GM23338 (cell line): ENCODE results near the gene HRC. TPM values are rescaled to one million over a fixed set of nuclear protein-coding genes. Genes with fewer than 3 reads are reported as not detected.

Experiments used
- ATAC-seq: fragments of 200-7000 bp; cut with Tn5 transposase; 3 replicates; pipeline ENCODE4 v1.9.1; 2020
- DNase-seq: peaks from one replicate; pipeline ENCODE4 v3.0.0-alpha.2; 2015; ENCODE audit warnings: low spot score
- H2AFZ ChIP-seq: fragments of 200-600 bp; sonication (generic); 2 replicates; pipeline ENCODE4 v1.8.0; 2016; ENCODE audit warnings: antibody characterized with exemption, mild to moderate bottlenecking, moderate library complexity
- H3F3A ChIP-seq: fragments of 200-600 bp; sonication (generic); replicated peaks from 2 replicates; pipeline ENCODE4 v1.8.0; 2017; ENCODE audit warnings: antibody characterized with exemption, mixed run types, low read depth
- H3K27ac ChIP-seq: fragments of 200-600 bp; sonication (generic); 2 replicates; pipeline ENCODE4 v1.6.1; 2016; ENCODE audit warnings: low read depth
- H3K27me3 ChIP-seq: fragments of 200-600 bp; sonication (generic); 2 replicates; pipeline ENCODE4 v1.8.0; 2016; ENCODE audit warnings: mild to moderate bottlenecking, mixed run types, moderate library complexity; ENCODE audit not compliant: insufficient read depth
- H3K36me3 ChIP-seq: fragments of 200-600 bp; sonication (generic); 2 replicates; pipeline ENCODE4 v1.8.0; 2016; ENCODE audit warnings: mild to moderate bottlenecking; ENCODE audit not compliant: insufficient read depth
- H3K4me1 ChIP-seq: fragments of 200-600 bp; sonication (generic); 2 replicates; pipeline ENCODE4 v1.8.0; 2016; ENCODE audit warnings: mild to moderate bottlenecking, moderate library complexity; ENCODE audit not compliant: insufficient read depth
- H3K4me2 ChIP-seq: fragments of 200-600 bp; sonication (generic); 2 replicates; pipeline ENCODE4 v1.7.1; 2017; ENCODE audit warnings: mixed run types
- H3K4me3 ChIP-seq: fragments of 200-600 bp; sonication (generic); 2 replicates; pipeline ENCODE4 v1.6.1; 2016; ENCODE audit warnings: mixed run types
- H3K79me2 ChIP-seq: fragments of 200-600 bp; sonication (generic); replicated peaks from 2 replicates; pipeline ENCODE4 v1.8.0; 2017; ENCODE audit warnings: mild to moderate bottlenecking; ENCODE audit not compliant: insufficient read depth
- H3K9me2 ChIP-seq: fragments of 200-600 bp; sonication (generic); 2 replicates; pipeline ENCODE4 v1.8.0; 2017; ENCODE audit not compliant: insufficient read depth
- H4K20me1 ChIP-seq: fragments of 200-600 bp; sonication (generic); replicated peaks from 2 replicates; pipeline ENCODE4 v1.8.0; 2017; ENCODE audit warnings: mild to moderate bottlenecking; ENCODE audit not compliant: insufficient read depth
- H3K27ac Mint-ChIP-seq: 2 replicates; pipeline ENCODE4 v1.8.0; 2020; ENCODE audit warnings: inconsistent platforms, mild to moderate bottlenecking, moderate library complexity, mixed read lengths
- H3K27me3 Mint-ChIP-seq: 3 replicates; pipeline ENCODE4 v1.8.0; 2022; ENCODE audit warnings: low read depth, mild to moderate bottlenecking, moderate library complexity, mixed read lengths, inconsistent platforms; ENCODE audit not compliant: insufficient read depth, poor library complexity
- H3K36me3 Mint-ChIP-seq: 3 replicates; pipeline ENCODE4 v1.8.0; 2021; ENCODE audit warnings: low read depth, mild to moderate bottlenecking, inconsistent platforms, moderate library complexity, mixed read lengths
- H3K4me1 Mint-ChIP-seq: 3 replicates; pipeline ENCODE4 v1.8.0; 2020; ENCODE audit warnings: mild to moderate bottlenecking, inconsistent platforms, mixed read lengths
- H3K4me3 Mint-ChIP-seq: 3 replicates; pipeline ENCODE4 v1.8.0; 2021; ENCODE audit warnings: moderate library complexity, mild to moderate bottlenecking, inconsistent platforms, mixed read lengths
- H3K9me3 Mint-ChIP-seq: 3 replicates; pipeline ENCODE4 v1.8.0; 2020; ENCODE audit warnings: moderate library complexity, mild to moderate bottlenecking, inconsistent platforms, mixed read lengths
- CREB1 ChIP-seq: fragments of 250-450 bp; sonication (Bioruptor Pico); IDR thresholded peaks from 2 replicates; pipeline ENCODE4 v1.5.0; 2020; ENCODE audit warnings: low read depth, mild to moderate bottlenecking, moderate library complexity
- CTCF ChIP-seq, 2 experiments: fragments of 200-600 bp in 1 of 2; sonication (generic) in 1 of 2; conservative IDR thresholded peaks; 2 replicates each; pipeline versions ENCODE4 v1.5.1 to v1.6.1; 2016 to 2017; ENCODE audit warnings: antibody characterized with exemption in 2 of 2, low read depth in 2 of 2, mild to moderate bottlenecking in 2 of 2, moderate library complexity in 1 of 2
- EZH2 ChIP-seq: fragments of 200-600 bp; sonication (generic); IDR thresholded peaks from one replicate; pipeline ENCODE4 v1.8.0; 2017; ENCODE audit warnings: antibody characterized with exemption, mild to moderate bottlenecking, low read depth; ENCODE audit not compliant: unreplicated experiment
- EZH2phosphoT487 ChIP-seq: fragments of 200-600 bp; sonication (generic); IDR thresholded peaks from one replicate; pipeline ENCODE4 v1.8.1; 2018; ENCODE audit warnings: antibody characterized with exemption; ENCODE audit not compliant: unreplicated experiment
- JUNB ChIP-seq: IDR thresholded peaks from one replicate; pipeline ENCODE4 v1.6.1; 2016; ENCODE audit warnings: antibody characterized with exemption; ENCODE audit not compliant: unreplicated experiment
- NANOG ChIP-seq: IDR thresholded peaks from 2 replicates; pipeline ENCODE4 v1.6.1; 2016; ENCODE audit warnings: antibody characterized with exemption, borderline replicate concordance
- POLR2AphosphoS5 ChIP-seq: IDR thresholded peaks from 2 replicates; pipeline ENCODE4 v1.6.1; 2016; ENCODE audit warnings: antibody characterized with exemption, low read depth
- REST ChIP-seq: IDR thresholded peaks from one replicate; pipeline ENCODE4 v1.6.1; 2018; ENCODE audit warnings: antibody characterized with exemption; ENCODE audit not compliant: unreplicated experiment
- STAT1 ChIP-seq: IDR thresholded peaks from one replicate; pipeline ENCODE4 v1.6.1; 2016; ENCODE audit warnings: antibody characterized with exemption; ENCODE audit not compliant: unreplicated experiment
- ZNF114 ChIP-seq: fragments of 250-450 bp; sonication (Bioruptor Pico); IDR thresholded peaks from 2 replicates; pipeline ENCODE4 v1.5.0; 2020; ENCODE audit warnings: mild to moderate bottlenecking, moderate library complexity
- ZNF331 ChIP-seq: fragments of 250-450 bp; sonication (Bioruptor Pico); IDR thresholded peaks from 2 replicates; pipeline ENCODE4 v1.5.0; 2020; ENCODE audit warnings: low read depth, mild to moderate bottlenecking, moderate library complexity
- polyA plus RNA-seq: library from polyadenylated mRNA; unstranded; fragments of >200 nt; fragmentation: Nextera tagmentation; extraction: Ambion mirVana; gene quantifications from 2 replicates; pipeline ENCODE4 v1.2.1, GENCODE V29; 2016
- total RNA-seq: library from RNA; depleted of rRNA; stranded (reverse); fragments of >200 nt; shearing (Covaris generic); gene quantifications from 2 replicates; pipeline ENCODE4 v1.2.3, GENCODE V29; 2014
- TF ChIP-seq, protein P1 (sequence below): fragments of 250-450 bp; sonication (Bioruptor Pico); IDR thresholded peaks from 2 replicates; pipeline ENCODE4 v1.5.0; 2020; ENCODE audit warnings: mild to moderate bottlenecking, moderate library complexity
- TF ChIP-seq, protein P2 (sequence below): IDR thresholded peaks from 2 replicates; pipeline ENCODE4 v1.6.1; 2016; ENCODE audit warnings: antibody characterized with exemption

Gene HRC
- total and polyA plus RNA-seq, 2 experiments from 2014 or later: 1.4 to 2.0 TPM

GRCh38 chr19:49120325-49120683, 34.9 kb downstream of the HRC start:
- TF ChIP-seq, protein P1, sequence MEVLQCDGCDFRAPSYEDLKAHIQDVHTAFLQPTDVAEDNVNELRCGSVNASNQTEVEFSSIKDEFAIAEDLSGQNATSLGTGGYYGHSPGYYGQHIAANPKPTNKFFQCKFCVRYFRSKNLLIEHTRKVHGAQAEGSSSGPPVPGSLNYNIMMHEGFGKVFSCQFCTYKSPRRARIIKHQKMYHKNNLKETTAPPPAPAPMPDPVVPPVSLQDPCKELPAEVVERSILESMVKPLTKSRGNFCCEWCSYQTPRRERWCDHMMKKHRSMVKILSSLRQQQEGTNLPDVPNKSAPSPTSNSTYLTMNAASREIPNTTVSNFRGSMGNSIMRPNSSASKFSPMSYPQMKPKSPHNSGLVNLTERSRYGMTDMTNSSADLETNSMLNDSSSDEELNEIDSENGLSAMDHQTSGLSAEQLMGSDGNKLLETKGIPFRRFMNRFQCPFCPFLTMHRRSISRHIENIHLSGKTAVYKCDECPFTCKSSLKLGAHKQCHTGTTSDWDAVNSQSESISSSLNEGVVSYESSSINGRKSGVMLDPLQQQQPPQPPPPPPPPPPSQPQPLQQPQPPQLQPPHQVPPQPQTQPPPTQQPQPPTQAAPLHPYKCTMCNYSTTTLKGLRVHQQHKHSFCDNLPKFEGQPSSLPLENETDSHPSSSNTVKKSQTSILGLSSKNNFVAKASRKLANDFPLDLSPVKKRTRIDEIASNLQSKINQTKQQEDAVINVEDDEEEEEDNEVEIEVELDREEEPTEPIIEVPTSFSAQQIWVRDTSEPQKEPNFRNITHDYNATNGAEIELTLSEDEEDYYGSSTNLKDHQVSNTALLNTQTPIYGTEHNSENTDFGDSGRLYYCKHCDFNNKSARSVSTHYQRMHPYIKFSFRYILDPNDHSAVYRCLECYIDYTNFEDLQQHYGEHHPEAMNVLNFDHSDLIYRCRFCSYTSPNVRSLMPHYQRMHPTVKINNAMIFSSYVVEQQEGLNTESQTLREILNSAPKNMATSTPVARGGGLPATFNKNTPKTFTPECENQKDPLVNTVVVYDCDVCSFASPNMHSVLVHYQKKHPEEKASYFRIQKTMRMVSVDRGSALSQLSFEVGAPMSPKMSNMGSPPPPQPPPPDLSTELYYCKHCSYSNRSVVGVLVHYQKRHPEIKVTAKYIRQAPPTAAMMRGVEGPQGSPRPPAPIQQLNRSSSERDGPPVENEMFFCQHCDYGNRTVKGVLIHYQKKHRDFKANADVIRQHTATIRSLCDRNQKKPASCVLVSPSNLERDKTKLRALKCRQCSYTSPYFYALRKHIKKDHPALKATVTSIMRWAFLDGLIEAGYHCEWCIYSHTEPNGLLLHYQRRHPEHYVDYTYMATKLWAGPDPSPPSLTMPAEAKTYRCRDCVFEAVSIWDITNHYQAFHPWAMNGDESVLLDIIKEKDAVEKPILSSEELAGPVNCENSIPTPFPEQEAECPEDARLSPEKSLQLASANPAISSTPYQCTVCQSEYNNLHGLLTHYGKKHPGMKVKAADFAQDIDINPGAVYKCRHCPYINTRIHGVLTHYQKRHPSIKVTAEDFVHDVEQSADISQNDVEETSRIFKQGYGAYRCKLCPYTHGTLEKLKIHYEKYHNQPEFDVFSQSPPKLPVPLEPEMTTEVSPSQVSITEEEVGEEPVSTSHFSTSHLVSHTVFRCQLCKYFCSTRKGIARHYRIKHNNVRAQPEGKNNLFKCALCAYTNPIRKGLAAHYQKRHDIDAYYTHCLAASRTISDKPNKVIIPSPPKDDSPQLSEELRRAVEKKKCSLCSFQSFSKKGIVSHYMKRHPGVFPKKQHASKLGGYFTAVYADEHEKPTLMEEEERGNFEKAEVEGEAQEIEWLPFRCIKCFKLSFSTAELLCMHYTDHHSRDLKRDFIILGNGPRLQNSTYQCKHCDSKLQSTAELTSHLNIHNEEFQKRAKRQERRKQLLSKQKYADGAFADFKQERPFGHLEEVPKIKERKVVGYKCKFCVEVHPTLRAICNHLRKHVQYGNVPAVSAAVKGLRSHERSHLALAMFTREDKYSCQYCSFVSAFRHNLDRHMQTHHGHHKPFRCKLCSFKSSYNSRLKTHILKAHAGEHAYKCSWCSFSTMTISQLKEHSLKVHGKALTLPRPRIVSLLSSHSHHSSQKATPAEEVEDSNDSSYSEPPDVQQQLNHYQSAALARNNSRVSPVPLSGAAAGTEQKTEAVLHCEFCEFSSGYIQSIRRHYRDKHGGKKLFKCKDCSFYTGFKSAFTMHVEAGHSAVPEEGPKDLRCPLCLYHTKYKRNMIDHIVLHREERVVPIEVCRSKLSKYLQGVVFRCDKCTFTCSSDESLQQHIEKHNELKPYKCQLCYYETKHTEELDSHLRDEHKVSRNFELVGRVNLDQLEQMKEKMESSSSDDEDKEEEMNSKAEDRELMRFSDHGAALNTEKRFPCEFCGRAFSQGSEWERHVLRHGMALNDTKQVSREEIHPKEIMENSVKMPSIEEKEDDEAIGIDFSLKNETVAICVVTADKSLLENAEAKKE (CRISPR knock-in tag): no peak
- no peak for TF ChIP-seq ZNF331
- no peak for TF ChIP-seq EZH2phosphoT487
- no peak for TF ChIP-seq POLR2AphosphoS5
- TF ChIP-seq NANOG: no peak
- TF ChIP-seq ZNF114 (CRISPR knock-in tag): no peak
- no peak for TF ChIP-seq CREB1 (CRISPR knock-in tag)
- TF ChIP-seq CTCF (conservative IDR thresholded peaks at IDR 0.05; ENCODE audit: low read depth in 2 of 2): no peak
- no peak for TF ChIP-seq REST
- TF ChIP-seq STAT1: no peak
- TF ChIP-seq EZH2: no peak
- TF ChIP-seq JUNB: no peak
- TF ChIP-seq, protein P2, sequence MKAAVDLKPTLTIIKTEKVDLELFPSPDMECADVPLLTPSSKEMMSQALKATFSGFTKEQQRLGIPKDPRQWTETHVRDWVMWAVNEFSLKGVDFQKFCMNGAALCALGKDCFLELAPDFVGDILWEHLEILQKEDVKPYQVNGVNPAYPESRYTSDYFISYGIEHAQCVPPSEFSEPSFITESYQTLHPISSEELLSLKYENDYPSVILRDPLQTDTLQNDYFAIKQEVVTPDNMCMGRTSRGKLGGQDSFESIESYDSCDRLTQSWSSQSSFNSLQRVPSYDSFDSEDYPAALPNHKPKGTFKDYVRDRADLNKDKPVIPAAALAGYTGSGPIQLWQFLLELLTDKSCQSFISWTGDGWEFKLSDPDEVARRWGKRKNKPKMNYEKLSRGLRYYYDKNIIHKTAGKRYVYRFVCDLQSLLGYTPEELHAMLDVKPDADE: no peak
- no peak overlapping the region for H3K27ac Mint-ChIP-seq
- H3K4me3 Mint-ChIP-seq: peak overlapping the region; percentile 50
- Histone ChIP-seq H4K20me1 (no peaks in the 10 kb centered on the region; the same call in 1 of the 2 replicates), H3K4me3 (peak overlapping the region; percentile 84), H3K4me1 (peaks cover 7% of the 10 kb centered on the region), H2AFZ (no peak overlapping the region), H3K9me2 (no peaks in the 10 kb centered on the region), H3K79me2 (no peaks in the 10 kb centered on the region), H3K4me2 (peak overlapping the region; percentile 91), H3K27ac (no peak overlapping the region), H3F3A (peaks cover 5% of the 10 kb centered on the region; the same call in 1 of the 2 replicates), H3K36me3 (no peaks in the 10 kb centered on the region), H3K27me3 (peaks cover 39% of the 10 kb centered on the region)
- peaks cover 11% of the 10 kb centered on the region for H3K4me1 Mint-ChIP-seq
- H3K9me3 Mint-ChIP-seq: no peaks in the 10 kb centered on the region
- no peaks in the 10 kb centered on the region; the same call in 2 of the 3 replicates for H3K36me3 Mint-ChIP-seq
- H3K27me3 Mint-ChIP-seq: peaks cover 53% of the 10 kb centered on the region
- no peak for ATAC-seq
- DNase-seq: no peak
